ENCODE results near the gene KIAA1614.
A peak's percentile ranks its signal among the peaks of the same experiment; 100 is the strongest.

KIAA1614 gene

GRCh38 chr1:180976191-180976590 lies 63.5 kb downstream of the KIAA1614 start:
- Mint-ChIP-seq H3K27me3 (ENCODE audit: low read depth, poor library complexity) (no peaks in the 10 kb centered on the region), H3K4me3 (no peak overlapping the region), H3K27ac (peak overlapping the region; percentile 39), H3K4me1 (peaks cover 67% of the 10 kb centered on the region), H3K36me3 (ENCODE audit: low read depth) (peaks cover 75% of the 10 kb centered on the region), H3K9me3 (peaks cover 13% of the 10 kb centered on the region)
- DNase-seq: no peak
- no peak for TF ChIP-seq CTCF (IDR thresholded peaks at IDR 0.05)

DNA sequence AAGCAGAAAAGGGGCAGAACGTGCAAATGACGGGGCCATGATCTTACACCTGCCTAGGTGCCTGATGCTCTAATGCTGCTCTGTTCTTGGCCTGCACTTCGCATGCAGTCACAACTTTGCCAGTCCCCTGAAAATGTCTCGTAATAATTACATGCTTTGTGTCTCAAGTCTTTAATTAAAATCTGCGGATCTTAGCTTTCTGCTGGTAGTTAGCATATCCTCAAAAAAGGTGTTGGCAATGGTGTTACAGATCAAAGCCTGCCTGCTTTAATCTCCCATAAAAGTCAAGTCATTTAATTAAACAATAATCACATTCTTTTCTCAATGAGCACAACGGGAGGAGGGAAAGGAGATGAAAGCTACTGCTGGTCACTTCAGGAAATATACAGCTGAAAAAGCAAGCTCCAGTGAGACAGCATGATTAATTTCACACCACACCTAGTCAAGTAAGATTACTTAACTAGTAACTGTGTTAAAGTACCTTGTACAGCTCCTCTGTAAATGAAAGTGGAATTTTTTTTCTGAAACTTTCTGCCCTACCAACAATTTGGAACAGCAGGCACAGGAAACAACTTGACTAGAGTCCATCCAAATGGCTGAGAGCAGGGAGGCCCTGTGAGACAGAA lies 64.1 kb downstream of the KIAA1614 start:
- Mint-ChIP-seq H3K27me3 (ENCODE audit: low read depth, poor library complexity) (no peaks in the 10 kb centered on the region), H3K27ac (no peak overlapping the region), H3K4me3 (no peak overlapping the region), H3K4me1 (peaks cover 67% of the 10 kb centered on the region), H3K9me3 (peaks cover 17% of the 10 kb centered on the region), H3K36me3 (ENCODE audit: low read depth) (peaks cover 75% of the 10 kb centered on the region)
- DNase-seq: no peak
- no peak for TF ChIP-seq CTCF (IDR thresholded peaks at IDR 0.05)

DNA sequence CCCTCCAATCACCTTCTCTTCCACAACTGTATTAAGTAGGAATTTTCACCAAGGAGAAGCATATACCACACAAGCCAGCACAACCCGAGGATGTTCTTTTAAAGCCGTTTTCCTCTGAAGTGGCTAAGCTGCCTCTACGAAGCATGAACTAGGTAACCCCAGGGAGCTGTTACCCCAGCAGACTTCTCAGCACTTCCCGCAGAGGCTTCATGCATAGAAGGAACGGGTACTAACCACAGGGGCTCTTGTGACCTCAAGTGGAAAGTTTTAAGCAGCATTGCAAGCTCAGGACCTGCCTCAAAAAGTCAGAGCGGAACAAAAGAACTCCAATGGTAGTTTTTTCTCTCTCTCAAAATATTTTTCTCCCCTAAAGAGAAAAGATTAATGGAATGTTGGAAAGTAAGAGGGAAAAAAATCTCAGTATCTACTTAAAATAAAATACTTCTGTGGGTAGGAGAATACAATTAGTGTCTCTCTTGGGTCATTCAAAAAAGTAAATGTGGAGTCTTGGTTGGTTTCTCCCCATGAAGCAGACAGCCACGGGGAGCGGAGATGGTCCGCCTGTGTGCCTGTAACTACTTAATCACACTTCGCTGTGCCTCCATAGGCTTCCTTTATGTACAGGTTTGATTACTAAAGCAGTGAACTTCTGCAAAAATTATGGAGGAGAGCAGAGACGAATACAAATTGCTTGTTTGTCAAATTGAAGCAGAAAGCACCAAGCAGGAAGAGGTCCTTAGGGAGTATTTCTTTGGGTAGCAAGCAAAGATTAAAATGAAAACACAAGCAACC lies 69.1 kb downstream of the KIAA1614 start:
- peaks cover 79% of the 10 kb centered on the region for H3K36me3 Mint-ChIP-seq (ENCODE audit: low read depth)
- H3K27me3 Mint-ChIP-seq (ENCODE audit: low read depth, poor library complexity): no peaks in the 10 kb centered on the region
- peaks cover 35% of the 10 kb centered on the region for H3K4me1 Mint-ChIP-seq
- no peak for TF ChIP-seq CTCF (IDR thresholded peaks at IDR 0.05)
- no peak overlapping the region for H3K4me3 Mint-ChIP-seq
- peaks cover 17% of the 10 kb centered on the region for H3K9me3 Mint-ChIP-seq
- DNase-seq: no peak
- H3K27ac Mint-ChIP-seq: peak overlapping the region; percentile 38

DNA sequence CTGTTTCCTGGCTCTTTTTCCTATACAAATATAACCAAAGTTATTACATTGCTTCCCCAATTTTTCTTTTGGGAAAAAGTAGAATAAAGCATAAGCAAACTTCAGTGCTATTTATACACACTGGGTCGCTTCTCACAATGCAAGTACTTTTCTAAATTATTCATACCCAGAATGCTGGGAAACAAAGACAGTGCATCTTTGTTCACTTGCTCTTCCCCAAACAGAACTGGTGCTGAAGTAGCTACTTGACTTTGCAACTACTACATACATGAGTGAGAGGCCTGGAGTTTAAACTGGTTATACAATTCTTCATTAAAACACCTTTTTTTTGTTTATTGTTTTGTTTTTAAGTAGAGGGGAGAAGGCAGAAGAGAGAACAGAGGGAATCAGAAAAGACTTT lies 69.7 kb downstream of the KIAA1614 start:
- H3K4me3 Mint-ChIP-seq: no peak overlapping the region
- H3K36me3 Mint-ChIP-seq (ENCODE audit: low read depth): peaks cover 83% of the 10 kb centered on the region
- H3K27me3 Mint-ChIP-seq (ENCODE audit: low read depth, poor library complexity): no peaks in the 10 kb centered on the region
- no peak for DNase-seq
- TF ChIP-seq CTCF (IDR thresholded peaks at IDR 0.05): no peak
- H3K27ac Mint-ChIP-seq: no peak overlapping the region
- peaks cover 17% of the 10 kb centered on the region for H3K9me3 Mint-ChIP-seq
- peaks cover 28% of the 10 kb centered on the region for H3K4me1 Mint-ChIP-seq

GRCh38 chr1:180988253-180988752 lies 75.6 kb downstream of the KIAA1614 start:
- TF ChIP-seq CTCF (IDR thresholded peaks at IDR 0.05): no peak
- no peak for DNase-seq
- H3K36me3 Mint-ChIP-seq (ENCODE audit: low read depth): peaks cover 84% of the 10 kb centered on the region
- no peaks in the 10 kb centered on the region for H3K9me3 Mint-ChIP-seq
- no peaks in the 10 kb centered on the region for H3K4me1 Mint-ChIP-seq
- no peak overlapping the region for H3K4me3 Mint-ChIP-seq
- no peaks in the 10 kb centered on the region for H3K27me3 Mint-ChIP-seq (ENCODE audit: low read depth, poor library complexity)
- H3K27ac Mint-ChIP-seq: no peak overlapping the region

All from nephron progenitor cell (in vitro differentiated cells).